Right ventricle myocardium superior (tissue), 1 donor: Measurements from ENCODE around the gene LCA5. TPM values are rescaled to one million over a fixed set of nuclear protein-coding genes. Genes with fewer than 3 reads are reported as not detected.
"Not testable (repeated sequence)": the region's sequence is repeated elsewhere in the genome, so short reads cannot be mapped to it uniquely, and the experiment has no call there.

Experiments
- ATAC-seq: fragments of 200-7000 bp; cut with Tn5 transposase; one replicate; pipeline ENCODE4 v1.9.1; 2020; ENCODE audit warnings: mild to moderate bottlenecking; ENCODE audit not compliant: poor library complexity
- DNase-seq: peaks from one replicate; pipeline ENCODE4 v3.0.0-alpha.2; 2020
- intact Hi-C: fragments of 100-400 bp; cut with DNase I; formaldehyde crosslinking; loops from one replicate; pipeline ENCODE4 v1.11.2; 2022
- total RNA-seq: library from RNA; stranded (reverse); fragmentation: NEBNext Ultra II Directional; extraction: Animal tissue kit (Norgen Biotek cat#: 25700); gene quantifications from one replicate; pipeline ENCODE4 v1.2.1, GENCODE V29; 2021
- donor health status: DM: no; HTN: yes; CAD: no; lungs with severe emphysema.

LCA5 gene
- total RNA-seq, 1 donor from 2014 or later = 1.9 TPM

- intact Hi-C loops = no loop called here
- ATAC-seq = no peak
- DNase-seq = no peak
Observed at GRCh38 chr6:79495246-79495645, 42.0 kb downstream of the LCA5 start.

GRCh38 chr6:79494841-79495240 is 42.4 kb downstream of the LCA5 start:
- no peak for ATAC-seq
- intact Hi-C loops = no loop called here
- DNase-seq = no peak

GRCh38 chr6:79470728-79471127 is 66.5 kb downstream of the LCA5 start:
- ATAC-seq (no peak), DNase-seq (no peak)
- intact Hi-C loops = no loop called here

GRCh38 chr6:79469376-79470246 is 67.6 kb downstream of the LCA5 start:
- no peak for ATAC-seq
- DNase-seq = no peak
- intact Hi-C loops = no loop called here

- no peak for DNase-seq
- intact Hi-C loops = no loop called here
- ATAC-seq = no peak
Observed at GRCh38 chr6:79468587-79468986, 68.6 kb downstream of the LCA5 start.

- no peak for DNase-seq
- intact Hi-C loops = no loop called here
- no peak for ATAC-seq
Observed at GRCh38 chr6:79468116-79468515, 69.1 kb downstream of the LCA5 start.

- DNase-seq (no peak), ATAC-seq (no peak)
- intact Hi-C loops = no loop called here
Observed at GRCh38 chr6:79467716-79468115, 69.5 kb downstream of the LCA5 start.

- no peak for ATAC-seq
- DNase-seq = no peak
- intact Hi-C loops = no loop called here
Observed at GRCh38 chr6:79466207-79466834, 70.9 kb downstream of the LCA5 start.

- no peak for DNase-seq
- ATAC-seq = no peak
- intact Hi-C loops = no loop called here
Observed at GRCh38 chr6:79465381-79465780, 71.8 kb downstream of the LCA5 start.

- intact Hi-C loops = no loop called here
- DNase-seq (no peak), ATAC-seq (no peak)
Observed at GRCh38 chr6:79463621-79464050, 73.6 kb downstream of the LCA5 start.

- intact Hi-C loops = no loop called here
- DNase-seq (no peak), ATAC-seq (peak; percentile 29)
Observed at GRCh38 chr6:79461205-79461604, 76.0 kb downstream of the LCA5 start.

GRCh38 chr6:79455446-79455845 is 81.8 kb downstream of the LCA5 start:
- ATAC-seq (no peak), DNase-seq (no peak)
- intact Hi-C loops = no loop called here

- intact Hi-C loops = no loop called here
- peak; percentile 52 for ATAC-seq
- DNase-seq = no peak
Observed at GRCh38 chr6:79453558-79454042, 83.6 kb downstream of the LCA5 start.

GRCh38 chr6:79450984-79451383 is 86.2 kb downstream of the LCA5 start:
- intact Hi-C loops = no loop called here
- ATAC-seq (no peak), DNase-seq (no peak)

GRCh38 chr6:79446006-79446405 is 91.2 kb downstream of the LCA5 start:
- ATAC-seq (no peak), DNase-seq (no peak)
- intact Hi-C loops = no loop called here

GRCh38 chr6:79443876-79444275 is 93.4 kb downstream of the LCA5 start:
- intact Hi-C loops, DNase-seq, ATAC-seq: not testable (repeated sequence)

GRCh38 chr6:79441192-79441591 is 96.0 kb downstream of the LCA5 start:
- intact Hi-C loops = no loop called here
- DNase-seq (no peak), ATAC-seq (no peak)

GRCh38 chr6:79440598-79440997 is 96.6 kb downstream of the LCA5 start:
- intact Hi-C loops = no loop called here
- DNase-seq (no peak), ATAC-seq (no peak)

- intact Hi-C loops = no loop called here
- DNase-seq = peak; percentile 51
- peak; percentile 52 for ATAC-seq
Observed at GRCh38 chr6:79438030-79438429, 99.2 kb downstream of the LCA5 start.

- DNase-seq = no peak
- no peak for ATAC-seq
- intact Hi-C loops = no loop called here
Observed at GRCh38 chr6:79436241-79436640, 101.0 kb downstream of the LCA5 start.
